Esophagus muscularis mucosa (tissue), 4 donors: ENCODE data around the gene SKA3. TPM values are rescaled to one million over a fixed set of nuclear protein-coding genes. Genes with fewer than 3 reads are reported as not detected.

Experiments
- DNase-seq: peaks from one replicate; pipeline ENCODE4 v3.0.0-alpha.2; 2017; ENCODE audit errors: extremely low spot score
- H3K27ac ChIP-seq, 4 donors: fragments of 200-600 bp; sonication (generic); replicated peaks in 1 of 4; 1 replicate in 3 of 4; 2 replicates in 1 of 4; pipeline ENCODE4 v1.5.1; 2016 to 2019; ENCODE audit warnings: mild to moderate bottlenecking in 1 of 4
- H3K27me3 ChIP-seq, 4 donors: fragments of 200-600 bp; sonication (generic); one replicate each; pipeline versions ENCODE4 v1.5.1 to v1.6.0; 2016 to 2019
- H3K36me3 ChIP-seq, 4 donors: fragments of 200-600 bp; sonication (generic); one replicate each; pipeline ENCODE4 v1.5.1; 2016 to 2019
- H3K4me1 ChIP-seq, 4 donors: fragments of 200-600 bp; sonication (generic); one replicate each; pipeline ENCODE4 v1.5.1; 2016 to 2019
- H3K4me3 ChIP-seq, 4 donors: fragments of 200-600 bp; sonication (generic); 1 replicate in 2 of 4; 2 replicates in 2 of 4; pipeline ENCODE4 v1.5.1; 2016 to 2019; ENCODE audit warnings: mild to moderate bottlenecking in 4 of 4, moderate library complexity in 1 of 4
- H3K9me3 ChIP-seq, 4 donors: fragments of 200-600 bp; sonication (generic); 1 replicate in 3 of 4; 2 replicates in 1 of 4; pipeline ENCODE4 v1.5.1; 2016 to 2019
- CTCF ChIP-seq, 3 experiments: fragments of 200-600 bp in 2 of 3; fragments of 450-650 bp in 1 of 3; sonication (generic) in 2 of 3; IDR thresholded peaks; one replicate each; pipeline ENCODE4 v1.5.1; 2017 to 2019; ENCODE audit warnings: antibody characterized with exemption in 3 of 3, mild to moderate bottlenecking in 2 of 3, moderate library complexity in 1 of 3
- EP300 ChIP-seq: sonication (generic); formaldehyde crosslinking; IDR thresholded peaks from one replicate; pipeline ENCODE4 v1.6.1; 2017; ENCODE audit warnings: antibody characterized with exemption
- POLR2A ChIP-seq: fragments of 450-650 bp; IDR thresholded peaks from one replicate; pipeline ENCODE4 v1.6.1; 2017; ENCODE audit warnings: antibody characterized with exemption, moderate library complexity, mild to moderate bottlenecking, low read depth
- POLR2AphosphoS5 ChIP-seq, 2 donors: sonication (generic); formaldehyde crosslinking; IDR thresholded peaks; one replicate each; pipeline ENCODE4 v1.6.1; 2017; ENCODE audit warnings: antibody characterized with exemption in 2 of 2
- WGBS: methylation state at CpG from one replicate; pipeline ENCODE4 v1.1.5; 2018; 5-methylcytosine and 5-hydroxymethylcytosine counted together
- intact Hi-C: fragments of 100-400 bp; cut with DNase I; formaldehyde crosslinking; loops from one replicate; pipeline ENCODE4 v1.15.1; 2023
- total RNA-seq, 4 donors: library from RNA; depleted of rRNA; stranded (reverse); fragments of >200 nt; gene quantifications; one replicate each; pipeline versions ENCODE4 v1.1.0 to v1.2.1, GENCODE V29; 2016

The SKA3 gene
- total RNA-seq, 4 donors from 2014 or later, result 0.23 to 0.83 (median 0.66) TPM; not detected in 1

GRCh38 chr13:21133077-21133476 is 43.3 kb downstream of the SKA3 start:
- no peak overlapping the region for H3K4me3 ChIP-seq
- H3K36me3 ChIP-seq, result no peaks in the 10 kb centered on the region
- no peak overlapping the region for H3K27ac ChIP-seq
- no peak for DNase-seq
- peaks cover 0 to 12% (median 0%) of the 10 kb centered on the region in 4 donors for H3K27me3 ChIP-seq
- no peaks in the 10 kb centered on the region for H3K4me1 ChIP-seq
- TF ChIP-seq POLR2A (no peak), EP300 (no peak)
- 81% methylated on average over 3 of the region's 3 CpGs for WGBS
- intact Hi-C loops, result loop anchor here (2.0 kb wide), 1 partner anchor 190 kb away; no protein-coding TSS in a partner anchor
- H3K9me3 ChIP-seq, result no peaks in the 10 kb centered on the region

DNA sequence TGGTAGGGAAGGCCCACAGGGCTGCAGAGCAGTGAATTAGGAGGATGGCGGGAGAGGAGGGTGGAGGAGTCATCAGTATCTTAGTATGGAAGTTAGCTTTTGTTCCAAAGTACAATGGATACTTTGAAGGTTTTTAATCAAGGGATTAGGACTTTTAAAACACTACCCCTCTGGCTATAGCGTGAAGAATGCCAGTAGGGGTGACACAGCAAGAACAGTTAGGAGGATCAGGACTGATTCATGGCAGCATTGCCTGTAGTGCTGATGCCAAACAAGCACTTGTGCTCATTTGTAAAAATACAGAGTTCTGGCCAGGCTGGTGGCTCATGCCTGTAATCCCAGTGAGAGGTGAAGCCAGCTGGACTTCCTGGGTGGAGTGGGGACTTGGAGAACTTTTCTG is 46.2 kb downstream of the SKA3 start:
- intact Hi-C loops, result no loop called here
- no peak for TF ChIP-seq EP300
- no peak for TF ChIP-seq POLR2A
- TF ChIP-seq CTCF (IDR thresholded peaks at IDR 0.05), result no peak
- no peak for TF ChIP-seq POLR2AphosphoS5 (IDR thresholded peaks at IDR 0.05)
- Histone ChIP-seq H3K4me3 (no peak overlapping the region), H3K36me3 (no peaks in the 10 kb centered on the region), H3K4me1 (no peaks in the 10 kb centered on the region), H3K27ac (no peak overlapping the region), H3K27me3 (peaks cover 0 to 12% (median 0%) of the 10 kb centered on the region in 4 donors), H3K9me3 (no peaks in the 10 kb centered on the region)
- no peak for DNase-seq
- whole genome bisulfite sequencing, result 83% methylated on average over 2 of the region's 2 CpGs

- Histone ChIP-seq H3K27me3 (no peaks in the 10 kb centered on the region), H3K27ac (no peak overlapping the region), H3K9me3 (no peaks in the 10 kb centered on the region), H3K4me1 (no peaks in the 10 kb centered on the region), H3K36me3 (no peaks in the 10 kb centered on the region), H3K4me3 (no peak overlapping the region)
- no peak for TF ChIP-seq POLR2AphosphoS5 (IDR thresholded peaks at IDR 0.05)
- TF ChIP-seq CTCF (IDR thresholded peaks at IDR 0.05), result no peak
- TF ChIP-seq EP300, result no peak
- no peak for TF ChIP-seq POLR2A
- intact Hi-C loops, result no loop called here
- WGBS, result 38% methylated on average over 7 of the region's 7 CpGs
- DNase-seq, result no peak
Measured at GRCh38 chr13:21124852-21125251, 51.5 kb downstream of the SKA3 start.

DNA sequence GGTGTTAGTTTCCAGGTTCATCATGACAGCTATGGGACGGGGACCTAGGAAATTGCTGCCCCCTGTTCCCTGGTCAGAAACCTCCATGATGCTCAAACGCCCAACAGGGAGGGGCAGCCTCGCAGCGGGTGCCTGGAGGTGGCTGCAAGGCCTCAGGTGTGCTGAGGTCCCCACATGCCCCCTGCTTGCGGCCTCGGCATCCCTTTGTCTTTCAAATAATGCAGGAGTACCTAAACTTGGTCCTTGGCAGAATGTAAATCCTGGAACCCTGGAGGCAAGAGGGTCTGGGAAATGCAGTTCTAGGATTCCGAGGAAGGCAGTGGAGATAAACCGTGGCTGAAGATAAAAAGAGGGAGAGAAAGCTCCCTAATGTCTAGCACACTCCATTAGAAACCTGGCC is 52.4 kb downstream of the SKA3 start:
- Histone ChIP-seq H3K36me3 (no peaks in the 10 kb centered on the region), H3K27ac (no peak overlapping the region), H3K4me1 (no peaks in the 10 kb centered on the region), H3K27me3 (no peaks in the 10 kb centered on the region), H3K4me3 (no peak overlapping the region), H3K9me3 (no peaks in the 10 kb centered on the region)
- intact Hi-C loops, result no loop called here
- WGBS, result 82% methylated on average over 8 of the region's 8 CpGs
- TF ChIP-seq CTCF (IDR thresholded peaks at IDR 0.05) (no peak), POLR2A (no peak), POLR2AphosphoS5 (IDR thresholded peaks at IDR 0.05) (no peak), EP300 (no peak)
- DNase-seq, result no peak

GRCh38 chr13:21121616-21122015 is 54.7 kb downstream of the SKA3 start:
- 94% methylated on average over 9 of the region's 9 CpGs for WGBS
- DNase-seq, result no peak
- TF ChIP-seq EP300 (no peak), POLR2AphosphoS5 (IDR thresholded peaks at IDR 0.05) (no peak), CTCF (IDR thresholded peaks at IDR 0.05) (no peak), POLR2A (no peak)
- Histone ChIP-seq H3K27ac (no peak overlapping the region), H3K9me3 (no peaks in the 10 kb centered on the region), H3K4me3 (no peak overlapping the region), H3K36me3 (no peaks in the 10 kb centered on the region), H3K4me1 (no peaks in the 10 kb centered on the region), H3K27me3 (no peaks in the 10 kb centered on the region)
- intact Hi-C loops, result no loop called here
